Spinal cord (tissue), 10 donors: ENCODE data around the gene FREM1. TPM values are rescaled to one million over a fixed set of nuclear protein-coding genes. Genes with fewer than 3 reads are reported as not detected.

Source experiments
- DNase-seq, 6 donors: peaks; one replicate each; pipeline versions ENCODE4 v3.0.0 to v3.0.0-alpha.2; 2013 to 2015; ENCODE audit warnings: low spot score in 6 of 6, low read depth in 4 of 6
- H3K27ac ChIP-seq: one replicate; pipeline ENCODE4 v1.5.1; 2013; ENCODE audit warnings: low read depth, low read length, control low read depth
- H3K27me3 ChIP-seq: one replicate; pipeline ENCODE4 v1.6.1; 2013; ENCODE audit warnings: low read length; ENCODE audit not compliant: control insufficient read depth, insufficient read depth
- H3K36me3 ChIP-seq: one replicate; pipeline ENCODE4 v1.6.1; 2013; ENCODE audit warnings: low read length; ENCODE audit not compliant: control insufficient read depth, insufficient read depth
- H3K4me1 ChIP-seq: one replicate; pipeline ENCODE4 v1.6.1; 2013; ENCODE audit warnings: low read length; ENCODE audit not compliant: control insufficient read depth, insufficient read depth
- H3K4me3 ChIP-seq: one replicate; pipeline ENCODE4 v1.5.1; 2013; ENCODE audit warnings: low read depth, low read length, control low read depth
- H3K9me3 ChIP-seq: one replicate; pipeline ENCODE4 v1.6.1; 2013; ENCODE audit warnings: low read length; ENCODE audit not compliant: control insufficient read depth, insufficient read depth
- WGBS: methylation state at CpG from one replicate; pipeline ENCODE4 v1.1.5; 2013; ENCODE audit warnings: missing lambda C conversion rate; ENCODE audit not compliant: insufficient coverage; 5-methylcytosine and 5-hydroxymethylcytosine counted together
- polyA plus RNA-seq, 2 donors: library from polyadenylated mRNA; unstranded; fragments of 120-200 nt; gene quantifications; one replicate each; pipeline ENCODE4 v1.2.1, GENCODE V29; 2013; ENCODE audit not compliant: insufficient read length in 2 of 2
- total RNA-seq, 2 donors: library from RNA; depleted of rRNA in 1 of 2; stranded (reverse); fragments of 120-200 nt in 1 of 2; fragments of >200 nt in 1 of 2; gene quantifications; one replicate each; pipeline versions ENCODE4 v1.2.3 to v1.2.4, GENCODE V29; 2013 to 2014
- donor health status: healthy.

The FREM1 gene
- total and polyA plus RNA-seq, 4 donors: 20.8 to 41.5 (median 35.6) TPM

GRCh38 chr9:14902561-14902960, 7.7 kb downstream of the FREM1 start:
- WGBS: no CpG with 5 or more reads among the region's 1 CpG
- no peak for DNase-seq
- Histone ChIP-seq H3K27me3 (no peaks in the 10 kb centered on the region), H3K36me3 (no peaks in the 10 kb centered on the region), H3K4me1 (no peaks in the 10 kb centered on the region), H3K4me3 (no peak overlapping the region), H3K9me3 (no peaks in the 10 kb centered on the region), H3K27ac (no peak overlapping the region)

DNA sequence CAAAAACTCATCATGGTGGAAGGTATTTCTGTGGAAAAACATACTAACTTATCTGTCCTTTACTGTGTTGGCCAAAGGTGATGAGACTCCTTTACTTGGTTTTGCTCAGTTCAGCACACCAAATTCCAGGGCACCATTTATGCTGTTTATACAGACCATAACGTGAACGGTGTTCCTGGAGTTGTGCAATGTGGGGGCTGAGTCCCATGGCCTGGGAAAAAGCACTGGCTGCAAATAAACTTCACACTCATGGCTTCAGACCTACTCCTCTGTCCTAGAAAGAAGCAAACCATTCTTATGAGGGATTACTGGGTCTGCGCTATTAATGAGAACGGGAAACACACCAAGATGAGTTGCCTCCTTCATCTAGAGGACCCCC, 10.4 kb downstream of the FREM1 start:
- Histone ChIP-seq H3K4me1 (no peaks in the 10 kb centered on the region), H3K27ac (no peak overlapping the region), H3K4me3 (no peak overlapping the region), H3K27me3 (no peaks in the 10 kb centered on the region), H3K36me3 (no peaks in the 10 kb centered on the region), H3K9me3 (no peaks in the 10 kb centered on the region)
- DNase-seq: no peak
- 93% methylated on average over 3 of the region's 4 CpGs for WGBS

GRCh38 chr9:14899042-14899814, 11.0 kb downstream of the FREM1 start:
- WGBS: 92% methylated on average over 3 of the region's 6 CpGs
- Histone ChIP-seq H3K27ac (no peak overlapping the region), H3K27me3 (no peaks in the 10 kb centered on the region), H3K9me3 (no peaks in the 10 kb centered on the region), H3K4me3 (no peak overlapping the region), H3K4me1 (no peaks in the 10 kb centered on the region), H3K36me3 (no peaks in the 10 kb centered on the region)
- no peak for DNase-seq

DNA sequence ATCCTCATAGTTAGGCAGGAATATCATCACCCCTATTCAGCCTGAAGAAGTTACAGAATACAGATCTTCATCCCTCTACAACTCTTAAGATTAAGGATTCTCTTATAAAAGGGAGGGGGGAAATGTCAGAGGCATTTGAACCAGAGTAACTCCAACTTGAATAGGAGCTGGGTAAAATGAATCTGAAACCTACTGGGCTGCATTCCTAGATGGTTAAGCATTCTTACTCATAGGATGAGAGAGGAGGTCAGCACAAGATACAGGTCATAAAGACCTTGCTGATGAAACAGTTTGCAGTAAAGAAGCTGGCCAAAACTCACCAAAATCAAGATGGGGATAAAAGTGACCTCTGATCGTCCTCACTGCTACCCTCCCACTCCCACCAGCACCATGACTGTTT, 14.4 kb downstream of the FREM1 start:
- no peaks in the 10 kb centered on the region for H3K36me3 ChIP-seq
- no peaks in the 10 kb centered on the region for H3K9me3 ChIP-seq
- no peaks in the 10 kb centered on the region for H3K27me3 ChIP-seq
- H3K4me1 ChIP-seq: no peaks in the 10 kb centered on the region
- no peak overlapping the region for H3K4me3 ChIP-seq
- H3K27ac ChIP-seq: no peak overlapping the region
- no CpG with 5 or more reads among the region's 1 CpG for WGBS
- no peak for DNase-seq

DNA sequence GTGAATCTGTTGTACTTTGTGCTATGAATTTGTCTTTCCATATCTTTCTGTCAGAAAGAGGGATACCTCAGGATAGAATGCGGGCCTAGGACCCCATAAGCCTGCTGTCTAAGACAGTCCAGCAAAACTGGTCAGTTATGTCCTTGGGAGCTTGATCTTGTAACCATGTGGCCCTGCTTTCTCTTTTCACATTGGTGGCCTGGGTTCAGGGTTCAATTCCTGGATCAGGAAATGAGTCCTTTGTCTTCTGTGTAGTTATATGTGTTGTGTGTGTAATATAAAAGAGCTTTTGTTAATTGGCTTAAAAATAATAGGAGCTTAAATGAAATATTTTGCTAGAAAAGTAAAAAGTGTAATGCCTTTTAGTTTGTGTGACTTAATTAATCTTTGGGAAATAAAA, 16.9 kb downstream of the FREM1 start:
- H3K27ac ChIP-seq: no peak overlapping the region
- H3K4me1 ChIP-seq: no peaks in the 10 kb centered on the region
- no peaks in the 10 kb centered on the region for H3K36me3 ChIP-seq
- no peak overlapping the region for H3K4me3 ChIP-seq
- no peak for DNase-seq
- no peaks in the 10 kb centered on the region for H3K9me3 ChIP-seq
- no peaks in the 10 kb centered on the region for H3K27me3 ChIP-seq
- WGBS: 100% methylated on average over 1 of the region's 1 CpG

DNA sequence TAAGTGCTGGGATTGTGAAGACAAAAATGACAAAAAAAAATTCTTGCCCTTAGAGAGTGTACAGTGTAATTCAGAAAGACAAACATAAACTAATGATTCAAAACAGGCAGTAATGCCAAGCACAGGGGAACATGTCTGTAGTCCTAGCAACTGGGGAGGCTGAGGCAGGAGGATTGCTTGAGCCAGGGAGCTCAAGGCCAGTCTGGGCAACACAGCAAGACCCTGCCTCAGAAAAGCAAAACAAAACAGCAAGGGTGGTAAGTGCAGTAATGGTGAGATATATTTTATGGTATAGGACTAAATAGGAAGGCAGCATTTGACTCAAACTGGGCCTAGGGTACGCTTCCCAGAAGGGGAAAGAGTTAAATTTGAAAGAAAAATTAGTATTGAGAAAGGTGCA, 18.9 kb downstream of the FREM1 start:
- no peaks in the 10 kb centered on the region for H3K4me1 ChIP-seq
- H3K9me3 ChIP-seq: no peaks in the 10 kb centered on the region
- no peaks in the 10 kb centered on the region for H3K36me3 ChIP-seq
- no peak overlapping the region for H3K27ac ChIP-seq
- 50% methylated on average over 1 of the region's 1 CpG for WGBS
- DNase-seq: no peak
- no peaks in the 10 kb centered on the region for H3K27me3 ChIP-seq
- H3K4me3 ChIP-seq: no peak overlapping the region

DNA sequence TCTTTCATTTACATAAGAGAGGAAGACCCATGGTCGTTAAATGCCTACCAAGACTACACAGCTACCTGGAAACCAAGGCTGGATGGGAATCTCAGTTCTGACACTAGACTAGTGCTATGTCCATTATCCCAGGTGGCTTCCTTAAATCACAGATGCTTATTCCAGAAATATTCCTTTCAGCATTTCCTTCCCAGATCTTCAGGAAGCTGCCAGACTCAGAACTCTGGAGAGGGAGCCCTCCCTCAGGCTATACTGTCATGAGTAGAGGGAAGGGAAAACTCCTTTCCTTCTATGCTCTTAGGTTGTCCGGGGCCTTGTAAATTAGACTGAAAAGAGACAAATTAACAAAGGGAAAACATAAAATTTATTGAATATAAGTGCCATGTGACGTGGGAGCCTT, 20.8 kb downstream of the FREM1 start:
- Histone ChIP-seq H3K36me3 (no peaks in the 10 kb centered on the region), H3K9me3 (no peaks in the 10 kb centered on the region), H3K4me1 (no peaks in the 10 kb centered on the region), H3K27ac (no peak overlapping the region), H3K27me3 (no peaks in the 10 kb centered on the region), H3K4me3 (no peak overlapping the region)
- DNase-seq: no peak
- WGBS: 89% methylated on average over 1 of the region's 3 CpGs

GRCh38 chr9:14888875-14889274, 21.4 kb downstream of the FREM1 start:
- no peak overlapping the region for H3K4me3 ChIP-seq
- no peaks in the 10 kb centered on the region for H3K4me1 ChIP-seq
- WGBS: no CpG with 5 or more reads among the region's 1 CpG
- H3K36me3 ChIP-seq: no peaks in the 10 kb centered on the region
- DNase-seq: no peak
- no peaks in the 10 kb centered on the region for H3K9me3 ChIP-seq
- no peaks in the 10 kb centered on the region for H3K27me3 ChIP-seq
- no peak overlapping the region for H3K27ac ChIP-seq

- H3K36me3 ChIP-seq: no peaks in the 10 kb centered on the region
- no peaks in the 10 kb centered on the region for H3K4me1 ChIP-seq
- no CpG with 5 or more reads among the region's 1 CpG for WGBS
- H3K27ac ChIP-seq: no peak overlapping the region
- no peaks in the 10 kb centered on the region for H3K9me3 ChIP-seq
- no peak for DNase-seq
- no peak overlapping the region for H3K4me3 ChIP-seq
- H3K27me3 ChIP-seq: no peaks in the 10 kb centered on the region
These were observed 22.0 kb downstream of the FREM1 start for GRCh38 chr9:14888272-14888671.

DNA sequence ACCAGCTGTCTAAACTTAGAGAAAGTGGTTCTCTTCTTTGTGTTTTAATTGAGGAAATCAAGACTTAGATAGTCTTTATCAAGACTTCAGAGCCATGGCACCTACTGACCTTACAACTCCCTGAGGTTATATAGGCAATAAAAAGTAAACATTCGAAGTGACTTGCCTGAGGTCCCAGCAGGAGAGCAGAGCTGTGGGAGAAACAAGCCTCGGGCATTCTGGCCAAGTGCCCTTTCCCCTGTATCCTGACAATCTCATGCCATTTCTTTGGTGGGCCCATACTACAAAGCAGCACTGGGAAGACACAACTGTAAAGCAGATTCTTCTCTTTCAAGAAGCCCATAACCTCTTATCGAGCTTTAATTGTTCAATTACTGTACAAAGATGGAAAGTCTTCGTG, 23.1 kb downstream of the FREM1 start:
- DNase-seq: no peak
- no peaks in the 10 kb centered on the region for H3K4me1 ChIP-seq
- 29% methylated on average over 1 of the region's 4 CpGs for WGBS
- H3K27ac ChIP-seq: no peak overlapping the region
- H3K27me3 ChIP-seq: no peaks in the 10 kb centered on the region
- no peak overlapping the region for H3K4me3 ChIP-seq
- H3K9me3 ChIP-seq: no peaks in the 10 kb centered on the region
- H3K36me3 ChIP-seq: no peaks in the 10 kb centered on the region
